ENCODE data around the gene C5orf15. TPM values are rescaled to one million over a fixed set of nuclear protein-coding genes. Genes with fewer than 3 reads are reported as not detected.

Gene C5orf15
- total and polyA plus RNA-seq, 4 donors: 54.6 to 119 (median 81.4) TPM

GRCh38 chr5:133926489-133927299, 41.7 kb downstream of the C5orf15 start:
- H3K4me1 ChIP-seq (ENCODE audit: control insufficient read depth, insufficient read depth, low read length): peaks cover 25% of the 10 kb centered on the region
- no peaks in the 10 kb centered on the region for H3K36me3 ChIP-seq (ENCODE audit: control insufficient read depth, insufficient read depth, low read length)
- 58% methylated on average over 12 of the region's 17 CpGs for WGBS (ENCODE audit: insufficient coverage)

GRCh38 chr5:133925866-133926488, 42.4 kb downstream of the C5orf15 start:
- no peaks in the 10 kb centered on the region for H3K27me3 ChIP-seq (ENCODE audit: control insufficient read depth, insufficient read depth, low read length)
- 96% methylated on average over 10 of the region's 12 CpGs for WGBS (ENCODE audit: insufficient coverage)
- H3K4me1 ChIP-seq (ENCODE audit: control insufficient read depth, insufficient read depth, low read length): peaks cover 25% of the 10 kb centered on the region
- no peaks in the 10 kb centered on the region for H3K36me3 ChIP-seq (ENCODE audit: control insufficient read depth, insufficient read depth, low read length)
- no peak overlapping the region for H3K27ac ChIP-seq (ENCODE audit: low read depth, low read length)
- no peak for DNase-seq (ENCODE audit: low read depth in 4 of 6, low spot score in 6 of 6)
- H3K4me3 ChIP-seq (ENCODE audit: low read depth, low read length): no peak overlapping the region
- H3K9me3 ChIP-seq (ENCODE audit: control insufficient read depth, insufficient read depth, low read length): no peaks in the 10 kb centered on the region

More at GRCh38 chr5:133926489-133927299, 41.7 kb downstream of the C5orf15 start:
- H3K27me3 ChIP-seq (ENCODE audit: control insufficient read depth, insufficient read depth, low read length): no peaks in the 10 kb centered on the region
- no peak overlapping the region for H3K4me3 ChIP-seq (ENCODE audit: low read depth, low read length)
- H3K27ac ChIP-seq (ENCODE audit: low read depth, low read length): no peak overlapping the region
- DNase-seq (ENCODE audit: low read depth in 4 of 6, low spot score in 6 of 6): peak in 3 of 6 donors; percentile 38 to 93 (median 92)
- H3K9me3 ChIP-seq (ENCODE audit: control insufficient read depth, insufficient read depth, low read length): no peaks in the 10 kb centered on the region

GRCh38 chr5:133925269-133925668, 43.2 kb downstream of the C5orf15 start:
- no peaks in the 10 kb centered on the region for H3K36me3 ChIP-seq (ENCODE audit: control insufficient read depth, insufficient read depth, low read length)
- H3K9me3 ChIP-seq (ENCODE audit: control insufficient read depth, insufficient read depth, low read length): no peaks in the 10 kb centered on the region
- WGBS (ENCODE audit: insufficient coverage): 60% methylated on average over 1 of the region's 3 CpGs
- no peaks in the 10 kb centered on the region for H3K27me3 ChIP-seq (ENCODE audit: control insufficient read depth, insufficient read depth, low read length)
- no peak overlapping the region for H3K27ac ChIP-seq (ENCODE audit: low read depth, low read length)
- DNase-seq (ENCODE audit: low read depth in 4 of 6, low spot score in 6 of 6): no peak
- peaks cover 25% of the 10 kb centered on the region for H3K4me1 ChIP-seq (ENCODE audit: control insufficient read depth, insufficient read depth, low read length)
- no peak overlapping the region for H3K4me3 ChIP-seq (ENCODE audit: low read depth, low read length)

- no peaks in the 10 kb centered on the region for H3K36me3 ChIP-seq (ENCODE audit: control insufficient read depth, insufficient read depth, low read length)
- H3K27me3 ChIP-seq (ENCODE audit: control insufficient read depth, insufficient read depth, low read length): no peaks in the 10 kb centered on the region
- no peak overlapping the region for H3K27ac ChIP-seq (ENCODE audit: low read depth, low read length)
- no peak overlapping the region for H3K4me3 ChIP-seq (ENCODE audit: low read depth, low read length)
- WGBS (ENCODE audit: insufficient coverage): 58% methylated on average over 5 of the region's 5 CpGs
- H3K9me3 ChIP-seq (ENCODE audit: control insufficient read depth, insufficient read depth, low read length): no peaks in the 10 kb centered on the region
- DNase-seq (ENCODE audit: low read depth in 4 of 6, low spot score in 6 of 6): peak in 2 of 6 donors; percentile 69 to 73
- peaks cover 25% of the 10 kb centered on the region for H3K4me1 ChIP-seq (ENCODE audit: control insufficient read depth, insufficient read depth, low read length)
Observed at GRCh38 chr5:133924221-133924920, 44.1 kb downstream of the C5orf15 start.

- Histone ChIP-seq H3K4me1 (ENCODE audit: control insufficient read depth, insufficient read depth, low read length) (peaks cover 22% of the 10 kb centered on the region), H3K4me3 (ENCODE audit: low read depth, low read length) (no peak overlapping the region), H3K27me3 (ENCODE audit: control insufficient read depth, insufficient read depth, low read length) (no peaks in the 10 kb centered on the region), H3K27ac (ENCODE audit: low read depth, low read length) (no peak overlapping the region), H3K9me3 (ENCODE audit: control insufficient read depth, insufficient read depth, low read length) (no peaks in the 10 kb centered on the region), H3K36me3 (ENCODE audit: control insufficient read depth, insufficient read depth, low read length) (no peaks in the 10 kb centered on the region)
- 31% methylated on average over 4 of the region's 5 CpGs for WGBS (ENCODE audit: insufficient coverage)
- DNase-seq (ENCODE audit: low read depth in 4 of 6, low spot score in 6 of 6): peak in 1 of 6 donors; percentile 12
Observed at GRCh38 chr5:133921979-133922378, 46.4 kb downstream of the C5orf15 start.

- Histone ChIP-seq H3K4me3 (ENCODE audit: low read depth, low read length) (no peak overlapping the region), H3K36me3 (ENCODE audit: control insufficient read depth, insufficient read depth, low read length) (no peaks in the 10 kb centered on the region), H3K27me3 (ENCODE audit: control insufficient read depth, insufficient read depth, low read length) (no peaks in the 10 kb centered on the region), H3K9me3 (ENCODE audit: control insufficient read depth, insufficient read depth, low read length) (no peaks in the 10 kb centered on the region), H3K27ac (ENCODE audit: low read depth, low read length) (no peak overlapping the region), H3K4me1 (ENCODE audit: control insufficient read depth, insufficient read depth, low read length) (peaks cover 14% of the 10 kb centered on the region)
- DNase-seq (ENCODE audit: low read depth in 4 of 6, low spot score in 6 of 6): no peak
- whole genome bisulfite sequencing (ENCODE audit: insufficient coverage): 94% methylated on average over 7 of the region's 7 CpGs
Observed at GRCh38 chr5:133921069-133921468, 47.4 kb downstream of the C5orf15 start.

GRCh38 chr5:133919148-133920136, 49.0 kb downstream of the C5orf15 start:
- H3K9me3 ChIP-seq (ENCODE audit: control insufficient read depth, insufficient read depth, low read length): no peaks in the 10 kb centered on the region
- H3K27me3 ChIP-seq (ENCODE audit: control insufficient read depth, insufficient read depth, low read length): no peaks in the 10 kb centered on the region
- no peak overlapping the region for H3K4me3 ChIP-seq (ENCODE audit: low read depth, low read length)
- DNase-seq (ENCODE audit: low read depth in 4 of 6, low spot score in 6 of 6): no peak
- 97% methylated on average over 15 of the region's 16 CpGs for WGBS (ENCODE audit: insufficient coverage)
- no peaks in the 10 kb centered on the region for H3K36me3 ChIP-seq (ENCODE audit: control insufficient read depth, insufficient read depth, low read length)
- peaks cover 5% of the 10 kb centered on the region for H3K4me1 ChIP-seq (ENCODE audit: control insufficient read depth, insufficient read depth, low read length)
- H3K27ac ChIP-seq (ENCODE audit: low read depth, low read length): no peak overlapping the region

- Histone ChIP-seq H3K9me3 (ENCODE audit: control insufficient read depth, insufficient read depth, low read length) (no peaks in the 10 kb centered on the region), H3K4me1 (ENCODE audit: control insufficient read depth, insufficient read depth, low read length) (no peaks in the 10 kb centered on the region), H3K36me3 (ENCODE audit: control insufficient read depth, insufficient read depth, low read length) (no peaks in the 10 kb centered on the region), H3K27me3 (ENCODE audit: control insufficient read depth, insufficient read depth, low read length) (no peaks in the 10 kb centered on the region), H3K4me3 (ENCODE audit: low read depth, low read length) (no peak overlapping the region), H3K27ac (ENCODE audit: low read depth, low read length) (no peak overlapping the region)
- 92% methylated on average over 10 of the region's 10 CpGs for WGBS (ENCODE audit: insufficient coverage)
- no peak for DNase-seq (ENCODE audit: low read depth in 4 of 6, low spot score in 6 of 6)
Observed at GRCh38 chr5:133918731-133919130, 49.7 kb downstream of the C5orf15 start.

GRCh38 chr5:133918316-133918715, 50.1 kb downstream of the C5orf15 start:
- H3K4me3 ChIP-seq (ENCODE audit: low read depth, low read length): no peak overlapping the region
- no peaks in the 10 kb centered on the region for H3K27me3 ChIP-seq (ENCODE audit: control insufficient read depth, insufficient read depth, low read length)
- WGBS (ENCODE audit: insufficient coverage): 91% methylated on average over 4 of the region's 10 CpGs
- H3K36me3 ChIP-seq (ENCODE audit: control insufficient read depth, insufficient read depth, low read length): no peaks in the 10 kb centered on the region
- no peak for DNase-seq (ENCODE audit: low read depth in 4 of 6, low spot score in 6 of 6)
- H3K4me1 ChIP-seq (ENCODE audit: control insufficient read depth, insufficient read depth, low read length): no peaks in the 10 kb centered on the region
- H3K9me3 ChIP-seq (ENCODE audit: control insufficient read depth, insufficient read depth, low read length): no peaks in the 10 kb centered on the region
- no peak overlapping the region for H3K27ac ChIP-seq (ENCODE audit: low read depth, low read length)
